Activated CD4-positive, alpha-beta T cell treated with anti-CD3 and anti-CD28 coated beads, Interleukin-2, amount 10 ng/mL, durations not matched to agents 24 days and 14 days (primary cell): Measurements from ENCODE around the gene NEURL1. TPM values are rescaled to one million over a fixed set of nuclear protein-coding genes. Genes with fewer than 3 reads are reported as not detected.

Experiments
- DNase-seq: peaks from one replicate; pipeline ENCODE4 v3.0.0; 2022
- H3K27ac Mint-ChIP-seq: one replicate; pipeline ENCODE4 v1.8.0; 2022; ENCODE audit warnings: mild to moderate bottlenecking, mixed read lengths
- H3K27me3 Mint-ChIP-seq: one replicate; pipeline ENCODE4 v1.8.0; 2022; ENCODE audit warnings: mixed read lengths
- H3K36me3 Mint-ChIP-seq: one replicate; pipeline ENCODE4 v1.8.0; 2022; ENCODE audit warnings: low read depth, mild to moderate bottlenecking, mixed read lengths
- H3K4me1 Mint-ChIP-seq: one replicate; pipeline ENCODE4 v1.8.0; 2021; ENCODE audit warnings: mixed read lengths
- H3K4me3 Mint-ChIP-seq: one replicate; pipeline ENCODE4 v1.8.0; 2022; ENCODE audit warnings: mild to moderate bottlenecking, moderate library complexity, mixed read lengths
- H3K9me3 Mint-ChIP-seq: one replicate; pipeline ENCODE4 v1.8.0; 2021; ENCODE audit warnings: mixed read lengths
- intact Hi-C: fragments of 100-400 bp; cut with micrococcal nuclease; formaldehyde crosslinking; loops from one replicate; pipeline ENCODE4 v1.15.1; 2023
- total RNA-seq: library from RNA; stranded (reverse); gene quantifications from 2 replicates; pipeline ENCODE4 v1.2.3, GENCODE V29; 2022

NEURL1 gene
- total RNA-seq, 1 donor from 2014 or later: 2.8 TPM

DNA sequence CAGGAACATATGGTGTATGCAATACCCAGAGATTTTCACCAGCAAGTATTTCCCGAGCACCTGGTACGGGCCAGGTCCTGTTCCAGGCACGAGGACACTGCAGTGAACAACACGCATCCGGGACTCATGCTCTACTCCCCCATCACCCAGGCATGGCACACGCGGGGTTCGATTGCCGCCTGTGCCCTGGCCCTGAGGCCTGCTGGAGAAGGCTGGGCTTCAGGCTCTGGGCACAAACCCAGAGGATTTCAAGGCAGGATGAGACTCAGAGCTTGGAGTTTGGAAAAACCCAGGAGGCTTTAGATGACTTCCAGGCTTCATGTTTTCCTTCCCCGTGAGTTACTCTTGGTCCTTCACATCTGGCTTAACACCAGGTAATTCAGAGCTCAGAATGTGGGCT lies 143.5 kb downstream of the NEURL1 start:
- no peaks in the 10 kb centered on the region for H3K27me3 Mint-ChIP-seq
- intact Hi-C loops: no loop called here
- DNase-seq: no peak
- no peak overlapping the region for H3K4me3 Mint-ChIP-seq
- H3K4me1 Mint-ChIP-seq: peaks cover 3% of the 10 kb centered on the region
- H3K27ac Mint-ChIP-seq: no peak overlapping the region
- H3K36me3 Mint-ChIP-seq: no peaks in the 10 kb centered on the region
- no peaks in the 10 kb centered on the region for H3K9me3 Mint-ChIP-seq

DNA sequence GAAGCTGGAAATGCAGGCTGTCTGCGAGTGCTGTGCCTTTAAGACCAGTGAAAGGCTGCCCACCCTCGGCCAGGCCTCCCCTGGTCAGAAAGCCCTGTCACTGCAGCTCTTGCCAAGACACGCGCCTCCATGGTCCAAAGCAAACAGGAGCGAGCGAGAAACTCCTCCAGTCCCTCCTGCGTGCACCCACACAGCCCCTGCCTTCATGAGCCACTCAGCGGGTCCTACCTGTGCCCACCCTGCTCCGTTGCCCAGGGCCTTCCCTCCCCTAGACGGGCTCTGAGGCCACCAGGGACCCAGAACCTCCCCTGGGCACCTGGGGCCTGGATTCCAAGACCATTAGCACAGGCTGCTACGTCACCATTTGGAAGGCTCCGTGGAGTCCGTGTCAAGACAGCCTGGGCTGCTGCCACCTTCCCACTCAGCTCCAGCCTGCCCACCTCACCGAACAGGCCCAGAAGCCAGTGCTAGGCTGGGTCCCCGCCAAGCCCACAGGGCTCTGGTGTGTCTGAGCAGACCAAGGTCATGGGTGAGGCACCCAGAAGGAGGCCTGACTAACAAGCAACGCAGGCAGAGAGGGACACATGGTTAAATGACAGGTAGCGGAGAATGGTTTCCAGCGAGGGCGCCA lies 144.5 kb downstream of the NEURL1 start:
- Mint-ChIP-seq H3K27me3 (no peaks in the 10 kb centered on the region), H3K27ac (no peak overlapping the region), H3K4me1 (peaks cover 3% of the 10 kb centered on the region), H3K36me3 (no peaks in the 10 kb centered on the region), H3K4me3 (no peak overlapping the region), H3K9me3 (no peaks in the 10 kb centered on the region)
- intact Hi-C loops: no loop called here
- no peak for DNase-seq

DNA sequence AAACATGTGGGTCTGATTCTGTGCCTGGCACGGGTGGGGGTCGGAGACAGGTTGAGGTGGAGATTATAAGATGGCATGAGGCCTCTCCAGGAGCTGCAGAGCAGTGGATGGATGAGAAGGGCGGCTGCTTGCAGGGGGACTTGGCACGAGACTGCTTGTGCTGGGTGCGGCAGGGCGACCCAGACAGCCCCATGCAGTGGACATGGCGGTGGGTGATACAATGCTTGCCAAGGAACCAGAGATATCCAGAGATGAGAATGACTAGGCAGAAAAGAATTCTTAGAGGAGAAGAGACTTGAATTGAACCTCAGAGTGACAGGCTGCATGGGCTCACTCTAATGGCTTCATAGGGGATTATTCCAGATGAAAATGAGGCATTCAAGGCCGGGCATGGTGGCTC lies 145.4 kb downstream of the NEURL1 start:
- intact Hi-C loops: no loop called here
- Mint-ChIP-seq H3K36me3 (no peaks in the 10 kb centered on the region), H3K4me1 (peaks cover 3% of the 10 kb centered on the region), H3K27me3 (no peaks in the 10 kb centered on the region), H3K9me3 (no peaks in the 10 kb centered on the region), H3K27ac (no peak overlapping the region), H3K4me3 (no peak overlapping the region)
- DNase-seq: no peak

- Mint-ChIP-seq H3K4me3 (no peak overlapping the region), H3K4me1 (no peaks in the 10 kb centered on the region), H3K27ac (no peak overlapping the region), H3K36me3 (no peaks in the 10 kb centered on the region), H3K27me3 (no peaks in the 10 kb centered on the region), H3K9me3 (no peaks in the 10 kb centered on the region)
- intact Hi-C loops: no loop called here
- no peak for DNase-seq
These were observed 147.1 kb downstream of the NEURL1 start for GRCh38 chr10:103640436-103641181.

DNA sequence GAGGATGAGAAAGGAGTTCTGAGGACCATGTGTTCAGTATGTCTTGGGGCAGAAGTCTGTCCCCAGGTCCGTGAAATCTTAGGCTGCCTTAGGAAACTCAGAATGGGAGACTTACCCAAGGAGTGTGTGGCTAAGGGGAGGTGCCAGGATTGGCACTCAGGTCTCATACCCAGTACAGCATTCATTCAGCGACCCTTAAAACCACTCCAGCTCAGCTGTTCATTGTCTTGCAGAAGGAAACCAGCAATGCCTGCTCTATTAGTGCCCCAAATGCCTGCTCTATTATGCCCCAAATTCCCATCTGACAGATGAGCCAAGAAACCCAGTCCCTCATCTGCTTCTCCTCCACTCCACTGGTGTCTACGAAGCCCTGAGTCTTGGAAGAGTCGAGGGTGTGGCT lies 147.8 kb downstream of the NEURL1 start:
- Mint-ChIP-seq H3K9me3 (no peaks in the 10 kb centered on the region), H3K27me3 (no peaks in the 10 kb centered on the region), H3K4me1 (no peaks in the 10 kb centered on the region), H3K27ac (no peak overlapping the region), H3K36me3 (no peaks in the 10 kb centered on the region), H3K4me3 (no peak overlapping the region)
- intact Hi-C loops: no loop called here
- no peak for DNase-seq

Other genes with a start within 250 kb of the NEURL1 start
- not detected in 2 replicates for gene RPEL1, start 247.8 kb upstream of the NEURL1 start, total RNA-seq
- gene INA, start 216.6 kb upstream of the NEURL1 start, total RNA-seq: 0.92 and 1.4 TPM in 2 replicates
- gene PCGF6, start 142.6 kb upstream of the NEURL1 start, total RNA-seq: 19.3 and 19.7 TPM in 2 replicates
- gene TAF5, start 125.7 kb upstream of the NEURL1 start, total RNA-seq: 11.9 and 12.1 TPM in 2 replicates
- 477 and 504 TPM in 2 replicates for gene ATP5MK, start 97.2 kb upstream of the NEURL1 start, total RNA-seq
- 103 and 105 TPM in 2 replicates for gene PDCD11, start 97.1 kb upstream of the NEURL1 start, total RNA-seq
- 14.0 and 17.5 TPM in 2 replicates for gene CALHM2, start 41.3 kb upstream of the NEURL1 start, total RNA-seq
- gene CALHM1, start 34.8 kb upstream of the NEURL1 start, total RNA-seq: not detected in 2 replicates
- gene CALHM3, start 14.5 kb upstream of the NEURL1 start, total RNA-seq: not detected in 2 replicates